ENCODE results near the gene NTF3.

GRCh38 chr12:5453466-5453865, 21.6 kb downstream of the NTF3 start:
- TF ChIP-seq CTCF (IDR thresholded peaks at IDR 0.05 in 2 of 3, conservative IDR thresholded peaks at IDR 0.05 in 1 of 3; ENCODE audit: borderline replicate concordance in 1 of 3, insufficient read depth in 1 of 3, low read depth in 2 of 3, low read length in 2 of 3) (no peak), MAX (IDR thresholded peaks at IDR 0.05) (no peak), POLR2A (IDR thresholded peaks at IDR 0.05; ENCODE audit: borderline replicate concordance, extremely low read depth, insufficient read depth, insufficient read length) (no peak), EZH2 (IDR thresholded peaks at IDR 0.05) (no peak), POLR2AphosphoS5 (IDR thresholded peaks at IDR 0.05; ENCODE audit: low read depth, low read length) (no peak), EZH2phosphoT487 (IDR thresholded peaks at IDR 0.05; ENCODE audit: borderline replicate concordance) (no peak), RAD21 (IDR thresholded peaks at IDR 0.05; ENCODE audit: low read depth) (no peak), CEBPB (IDR thresholded peaks at IDR 0.05; ENCODE audit: low read depth) (no peak), SIN3A (IDR thresholded peaks at IDR 0.05; ENCODE audit: low read depth) (no peak), SRF (IDR thresholded peaks at IDR 0.05; ENCODE audit: low read depth) (no peak), EGR1 (IDR thresholded peaks at IDR 0.05; ENCODE audit: low read depth) (no peak), YY1 (IDR thresholded peaks at IDR 0.05; ENCODE audit: extremely low read depth, insufficient replicate concordance, low read depth, low read length) (no peak), TCF7L2 (IDR thresholded peaks at IDR 0.05; ENCODE audit: borderline replicate concordance, extremely low read depth, insufficient read depth, insufficient read length) (no peak), ZNF274 (IDR thresholded peaks at IDR 0.05; ENCODE audit: low read depth, low read length) (no peak)
